Measurements from ENCODE around the gene RPS6KA4. TPM values are rescaled to one million over a fixed set of nuclear protein-coding genes. Genes with fewer than 3 reads are reported as not detected.

Gene RPS6KA4
- total RNA-seq, 4 donors from 2014 or later, result 19.1 to 36.1 (median 26.0) TPM

- H3K4me1 ChIP-seq, result peaks cover 23 to 49% (median 34%) of the 10 kb centered on the region in 4 donors
- TF ChIP-seq POLR2AphosphoS5 (IDR thresholded peaks at IDR 0.05) (peak; percentile 94 to 95), POLR2A (IDR thresholded peaks at IDR 0.05; ENCODE audit: low read depth) (peak; percentile 82), CTCF (IDR thresholded peaks at IDR 0.05) (peak; percentile 35 to 74 (median 44)), EP300 (IDR thresholded peaks at IDR 0.05) (no peak)
- H3K9me3 ChIP-seq, result no peaks in the 10 kb centered on the region
- peak within 1 kb of the TSS; percentile 79 to 95 (median 82) for H3K4me3 ChIP-seq
- peak; percentile 99 for DNase-seq (ENCODE audit: extremely low spot score)
- H3K27me3 ChIP-seq, result no peaks in the 10 kb centered on the region
- WGBS, result 0% methylated on average over 24 of the region's 61 CpGs
- peak within 1 kb of the TSS; percentile 94 to 99 (median 96) for H3K27ac ChIP-seq (replicated peaks in 1 of 4)
- intact Hi-C loops (cut with DNase I), result no loop called here
- H3K36me3 ChIP-seq, result peaks cover 18 to 61% (median 59%) of the 10 kb centered on the region in 4 donors
Observed at GRCh38 chr11:64317961-64318765, 40.8 kb upstream of the RPS6KA4 start, which contains the start of gene PRDX5. Gene PRDX5, plus strand, starts transcription at chr11:64318121. Its CDS starts 95 bp downstream, at chr11:64318216.

- 27% methylated on average over 19 of the region's 19 CpGs for WGBS
- Histone ChIP-seq H3K36me3 (peaks cover 18 to 55% (median 54%) of the 10 kb centered on the region in 4 donors), H3K4me3 (peak overlapping the region; percentile 79 to 95 (median 82)), H3K27me3 (no peaks in the 10 kb centered on the region), H3K9me3 (no peaks in the 10 kb centered on the region), H3K4me1 (peaks cover 17 to 41% (median 29%) of the 10 kb centered on the region in 4 donors), H3K27ac (replicated peaks in 1 of 4) (peak overlapping the region; percentile 94 to 99 (median 96))
- no peak for DNase-seq (ENCODE audit: extremely low spot score)
- TF ChIP-seq POLR2A (IDR thresholded peaks at IDR 0.05; ENCODE audit: low read depth), result no peak
- no peak for TF ChIP-seq POLR2AphosphoS5 (IDR thresholded peaks at IDR 0.05)
- no peak for TF ChIP-seq EP300 (IDR thresholded peaks at IDR 0.05)
- no peak for TF ChIP-seq CTCF (IDR thresholded peaks at IDR 0.05)
- intact Hi-C loops (cut with DNase I), result no loop called here
Observed at GRCh38 chr11:64318766-64319761, 39.9 kb upstream of the RPS6KA4 start.

GRCh38 chr11:64320556-64320955 is 38.4 kb upstream of the RPS6KA4 start:
- no peaks in the 10 kb centered on the region for H3K9me3 ChIP-seq
- no peak for DNase-seq (ENCODE audit: extremely low spot score)
- H3K4me3 ChIP-seq, result no peak overlapping the region
- WGBS, result 96% methylated on average over 7 of the region's 7 CpGs
- peaks cover 15 to 35% (median 25%) of the 10 kb centered on the region in 4 donors for H3K4me1 ChIP-seq
- peaks cover 7 to 40% (median 39%) of the 10 kb centered on the region in 4 donors for H3K36me3 ChIP-seq
- TF ChIP-seq EP300 (IDR thresholded peaks at IDR 0.05), result no peak
- no peak for TF ChIP-seq POLR2AphosphoS5 (IDR thresholded peaks at IDR 0.05)
- TF ChIP-seq POLR2A (IDR thresholded peaks at IDR 0.05; ENCODE audit: low read depth), result no peak
- TF ChIP-seq CTCF (IDR thresholded peaks at IDR 0.05), result no peak
- no peak overlapping the region for H3K27ac ChIP-seq (replicated peaks in 1 of 4)
- intact Hi-C loops (cut with DNase I), result loop anchor here (2.0 kb wide), 1 partner anchor 34 kb away; no protein-coding TSS in a partner anchor
- H3K27me3 ChIP-seq, result no peaks in the 10 kb centered on the region

GRCh38 chr11:64321026-64321425 is 37.9 kb upstream of the RPS6KA4 start:
- whole genome bisulfite sequencing, result 91% methylated on average over 5 of the region's 5 CpGs
- no peak overlapping the region for H3K27ac ChIP-seq (replicated peaks in 1 of 4)
- H3K9me3 ChIP-seq, result no peaks in the 10 kb centered on the region
- peaks cover 15 to 30% (median 23%) of the 10 kb centered on the region in 4 donors for H3K4me1 ChIP-seq
- no peaks in the 10 kb centered on the region for H3K27me3 ChIP-seq
- no peak overlapping the region for H3K4me3 ChIP-seq
- intact Hi-C loops (cut with DNase I), result loop anchor here (2.0 kb wide), 1 partner anchor 34 kb away; no protein-coding TSS in a partner anchor
- no peak for TF ChIP-seq POLR2AphosphoS5 (IDR thresholded peaks at IDR 0.05)
- no peak for TF ChIP-seq CTCF (IDR thresholded peaks at IDR 0.05)
- no peak for TF ChIP-seq POLR2A (IDR thresholded peaks at IDR 0.05; ENCODE audit: low read depth)
- TF ChIP-seq EP300 (IDR thresholded peaks at IDR 0.05), result no peak
- H3K36me3 ChIP-seq, result peaks cover 6 to 35% (median 35%) of the 10 kb centered on the region in 4 donors
- no peak for DNase-seq (ENCODE audit: extremely low spot score)

All from esophagus muscularis mucosa (tissue), 4 donors.